Loucy (cell line): ENCODE measurements around the gene KRTAP10-1.

Experiments
- H2AFZ ChIP-seq: fragments of 200-600 bp; sonication (generic); 2 replicates; pipeline ENCODE4 v1.6.0; 2016; ENCODE audit warnings: antibody characterized with exemption, mild to moderate bottlenecking, low read length, moderate library complexity
- H3F3A ChIP-seq: fragments of 200-600 bp; 2 replicates; pipeline ENCODE4 v1.6.0; 2016; ENCODE audit warnings: antibody characterized with exemption, low read depth, mild to moderate bottlenecking
- H3K27me3 ChIP-seq: fragments of 200-600 bp; sonication (generic); 2 replicates; pipeline ENCODE4 v1.6.1; 2014; ENCODE audit warnings: low read length, mild to moderate bottlenecking; ENCODE audit not compliant: insufficient read depth, poor library complexity, severe bottlenecking
- H3K36me3 ChIP-seq: fragments of 200-600 bp; sonication (generic); 2 replicates; pipeline ENCODE4 v1.6.1; 2016; ENCODE audit warnings: low read length; ENCODE audit not compliant: insufficient read depth
- H3K4me1 ChIP-seq: fragments of 200-600 bp; sonication (generic); 2 replicates; pipeline ENCODE4 v1.5.1; 2014; ENCODE audit warnings: low read length, mild to moderate bottlenecking; ENCODE audit not compliant: insufficient read depth, poor library complexity, severe bottlenecking
- H3K4me2 ChIP-seq: fragments of 200-600 bp; sonication (generic); 2 replicates; pipeline ENCODE4 v1.6.0; 2014; ENCODE audit warnings: antibody characterized with exemption, low read length, low read depth, mild to moderate bottlenecking; ENCODE audit not compliant: poor library complexity, severe bottlenecking
- H3K4me3 ChIP-seq: fragments of 200-600 bp; sonication (generic); 2 replicates; pipeline ENCODE4 v1.5.1; 2014; ENCODE audit warnings: low read length, mild to moderate bottlenecking, mixed read lengths; ENCODE audit not compliant: poor library complexity, severe bottlenecking
- H3K79me2 ChIP-seq: fragments of 200-600 bp; sonication (generic); 2 replicates; pipeline ENCODE4 v1.6.1; 2014; ENCODE audit warnings: low read length; ENCODE audit not compliant: insufficient read depth
- H3K9ac ChIP-seq: fragments of 200-600 bp; sonication (generic); 2 replicates; pipeline ENCODE4 v1.6.0; 2014; ENCODE audit warnings: mild to moderate bottlenecking, low read depth, low read length, moderate library complexity; ENCODE audit not compliant: poor library complexity, severe bottlenecking
- H3K9me2 ChIP-seq: fragments of 200-600 bp; sonication (generic); replicated peaks from 2 replicates; pipeline ENCODE4 v1.6.1; 2016; ENCODE audit warnings: low read depth, low read length, mixed read lengths
- H3K9me3 ChIP-seq: fragments of 200-600 bp; sonication (generic); 2 replicates; pipeline ENCODE4 v1.6.1; 2014; ENCODE audit warnings: mild to moderate bottlenecking, antibody characterized with exemption, low read length, low read depth; ENCODE audit not compliant: insufficient read depth
- H4K20me1 ChIP-seq: fragments of 200-600 bp; sonication (generic); 2 replicates; pipeline ENCODE4 v1.6.0; 2014; ENCODE audit warnings: antibody characterized with exemption, low read length, mild to moderate bottlenecking; ENCODE audit not compliant: insufficient read depth, poor library complexity, severe bottlenecking
- EZH2phosphoT487 ChIP-seq: fragments of 200-600 bp; IDR thresholded peaks from 2 replicates; pipeline ENCODE4 v1.6.1; 2018; ENCODE audit warnings: antibody characterized with exemption, mild to moderate bottlenecking, moderate library complexity, borderline replicate concordance
- TF ChIP-seq, protein P1 (sequence below): fragments of 200-600 bp; sonication (generic); conservative IDR thresholded peaks from 2 replicates; pipeline ENCODE4 v1.5.1; 2014; ENCODE audit warnings: mild to moderate bottlenecking, antibody characterized with exemption, low read length

The KRTAP10-1 gene

DNA sequence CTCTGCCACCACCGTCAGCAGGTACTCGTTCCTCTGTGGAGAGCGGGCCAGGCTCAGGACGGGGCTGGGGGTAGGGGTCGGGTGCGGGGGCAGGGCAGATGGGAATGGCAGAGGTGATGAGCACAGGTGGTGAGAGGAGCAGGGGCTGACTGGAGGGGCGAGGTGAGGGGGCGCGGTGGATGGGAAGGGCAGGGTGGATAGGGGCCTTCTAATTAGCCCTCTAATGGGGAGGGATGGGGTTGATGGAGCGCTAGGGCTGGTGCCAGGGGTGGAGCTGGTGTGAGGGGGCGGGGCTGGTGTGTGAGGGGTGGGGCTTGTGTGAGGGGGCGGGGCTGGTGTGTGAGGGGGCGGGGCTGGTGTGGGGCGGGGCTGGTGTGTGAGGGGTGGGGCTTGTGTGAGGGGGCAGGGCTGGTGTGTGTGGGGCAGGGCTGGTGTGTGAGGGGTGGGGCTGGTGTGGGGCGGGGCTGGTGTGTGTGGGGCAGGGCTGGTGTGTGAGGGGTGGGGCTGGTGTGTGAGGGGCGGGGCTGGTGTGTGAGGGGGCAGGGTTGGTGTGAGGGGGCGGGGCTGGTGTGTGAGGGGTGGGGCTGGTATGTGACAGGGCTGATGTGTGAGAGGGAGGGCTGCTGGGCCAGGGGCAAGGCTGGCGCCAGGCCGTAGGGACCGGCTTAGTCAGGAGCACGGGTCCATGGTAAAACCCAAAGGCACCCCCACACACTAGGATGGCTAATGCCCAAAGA is 5.9 kb downstream of the KRTAP10-1 start:
- no peaks in the 10 kb centered on the region for H3F3A ChIP-seq
- TF ChIP-seq, protein P1, sequence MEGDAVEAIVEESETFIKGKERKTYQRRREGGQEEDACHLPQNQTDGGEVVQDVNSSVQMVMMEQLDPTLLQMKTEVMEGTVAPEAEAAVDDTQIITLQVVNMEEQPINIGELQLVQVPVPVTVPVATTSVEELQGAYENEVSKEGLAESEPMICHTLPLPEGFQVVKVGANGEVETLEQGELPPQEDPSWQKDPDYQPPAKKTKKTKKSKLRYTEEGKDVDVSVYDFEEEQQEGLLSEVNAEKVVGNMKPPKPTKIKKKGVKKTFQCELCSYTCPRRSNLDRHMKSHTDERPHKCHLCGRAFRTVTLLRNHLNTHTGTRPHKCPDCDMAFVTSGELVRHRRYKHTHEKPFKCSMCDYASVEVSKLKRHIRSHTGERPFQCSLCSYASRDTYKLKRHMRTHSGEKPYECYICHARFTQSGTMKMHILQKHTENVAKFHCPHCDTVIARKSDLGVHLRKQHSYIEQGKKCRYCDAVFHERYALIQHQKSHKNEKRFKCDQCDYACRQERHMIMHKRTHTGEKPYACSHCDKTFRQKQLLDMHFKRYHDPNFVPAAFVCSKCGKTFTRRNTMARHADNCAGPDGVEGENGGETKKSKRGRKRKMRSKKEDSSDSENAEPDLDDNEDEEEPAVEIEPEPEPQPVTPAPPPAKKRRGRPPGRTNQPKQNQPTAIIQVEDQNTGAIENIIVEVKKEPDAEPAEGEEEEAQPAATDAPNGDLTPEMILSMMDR, result no peak
- TF ChIP-seq EZH2phosphoT487, result no peak
- no peaks in the 10 kb centered on the region for H3K36me3 ChIP-seq
- H3K4me1 ChIP-seq, result no peaks in the 10 kb centered on the region
- no peak overlapping the region for H3K4me3 ChIP-seq
- no peak overlapping the region for H2AFZ ChIP-seq
- H3K79me2 ChIP-seq, result no peaks in the 10 kb centered on the region
- H4K20me1 ChIP-seq, result no peaks in the 10 kb centered on the region
- H3K9ac ChIP-seq, result no peak overlapping the region
- no peak overlapping the region for H3K4me2 ChIP-seq
- no peaks in the 10 kb centered on the region; the same call in 1 of the 2 replicates for H3K9me3 ChIP-seq
- H3K9me2 ChIP-seq, result no peaks in the 10 kb centered on the region
- H3K27me3 ChIP-seq, result no peaks in the 10 kb centered on the region

DNA sequence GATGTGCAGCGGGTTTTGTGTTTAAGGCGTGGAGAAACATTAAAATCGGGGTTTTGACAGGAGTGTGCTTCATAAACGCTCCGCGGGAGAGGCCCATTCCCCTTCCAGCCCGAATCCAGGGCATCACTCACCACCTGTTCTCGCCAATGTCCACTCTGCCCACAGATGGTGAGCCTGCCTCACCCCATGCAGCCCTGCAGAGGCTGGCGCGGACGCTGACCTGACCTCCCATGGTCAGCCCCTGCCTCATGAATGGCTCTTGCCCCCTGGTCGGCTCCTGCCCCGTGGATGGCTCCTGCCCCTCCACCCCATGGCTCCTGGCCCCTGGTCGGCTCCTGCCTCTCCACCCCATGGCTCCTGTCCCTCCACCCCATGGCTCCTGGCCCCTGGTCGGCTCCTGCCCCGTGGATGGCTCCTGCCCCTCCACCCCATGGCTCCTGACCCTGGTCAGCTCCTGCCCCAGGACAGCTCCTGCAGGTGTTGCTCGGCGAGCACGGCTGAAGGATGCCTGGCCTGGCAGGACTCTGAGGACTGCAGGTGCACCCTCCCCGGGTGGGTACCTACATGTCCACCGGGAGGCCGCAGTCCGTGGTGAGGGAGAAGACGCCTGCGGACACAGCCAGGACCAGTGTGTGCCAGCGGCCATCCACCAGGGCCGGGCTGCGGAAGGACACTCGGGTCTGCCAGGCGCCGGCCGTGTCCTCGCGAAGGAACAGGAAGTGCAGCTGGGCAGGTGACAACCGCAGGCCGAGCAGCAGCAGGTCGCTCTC is 6.7 kb downstream of the KRTAP10-1 start:
- no peak overlapping the region for H3K4me2 ChIP-seq
- no peak overlapping the region for H3K9ac ChIP-seq
- no peak for TF ChIP-seq EZH2phosphoT487
- TF ChIP-seq, protein P1, result no peak
- no peaks in the 10 kb centered on the region for H4K20me1 ChIP-seq
- H3K9me2 ChIP-seq, result no peaks in the 10 kb centered on the region
- no peak overlapping the region for H3K4me3 ChIP-seq
- no peaks in the 10 kb centered on the region for H3F3A ChIP-seq
- no peaks in the 10 kb centered on the region; the same call in 1 of the 2 replicates for H3K9me3 ChIP-seq
- H2AFZ ChIP-seq, result no peak overlapping the region
- no peaks in the 10 kb centered on the region for H3K36me3 ChIP-seq
- H3K27me3 ChIP-seq, result no peaks in the 10 kb centered on the region
- no peaks in the 10 kb centered on the region for H3K79me2 ChIP-seq
- no peaks in the 10 kb centered on the region for H3K4me1 ChIP-seq

DNA sequence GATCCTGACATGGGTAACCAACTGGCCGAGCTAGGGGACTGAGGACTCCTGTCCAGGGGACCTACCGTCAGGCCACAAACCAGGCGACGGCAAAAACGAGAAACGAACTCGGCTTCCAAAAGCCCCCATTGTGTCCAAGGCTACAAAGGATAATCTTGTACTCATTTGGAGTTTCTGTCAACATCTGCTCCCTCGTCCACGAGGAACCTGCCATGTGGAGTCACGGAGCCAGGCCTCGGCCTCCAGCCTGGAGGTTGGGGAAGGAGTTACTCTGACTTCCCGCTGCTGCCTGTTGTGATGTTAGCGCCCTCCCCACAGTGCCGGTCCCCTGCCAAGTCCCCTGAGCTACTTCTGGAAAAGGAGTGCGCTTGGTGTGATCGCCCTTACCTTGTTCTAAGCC is 7.3 kb downstream of the KRTAP10-1 start:
- H3K9me2 ChIP-seq, result no peaks in the 10 kb centered on the region
- no peak overlapping the region for H3K4me3 ChIP-seq
- H3K9me3 ChIP-seq, result no peaks in the 10 kb centered on the region; the same call in 1 of the 2 replicates
- no peaks in the 10 kb centered on the region for H3F3A ChIP-seq
- no peak overlapping the region for H3K9ac ChIP-seq
- H3K27me3 ChIP-seq, result no peaks in the 10 kb centered on the region
- H3K4me2 ChIP-seq, result no peak overlapping the region
- H2AFZ ChIP-seq, result no peak overlapping the region
- no peaks in the 10 kb centered on the region for H4K20me1 ChIP-seq
- no peak for TF ChIP-seq EZH2phosphoT487
- TF ChIP-seq, protein P1, result no peak
- H3K79me2 ChIP-seq, result no peaks in the 10 kb centered on the region
- H3K36me3 ChIP-seq, result no peaks in the 10 kb centered on the region
- H3K4me1 ChIP-seq, result no peaks in the 10 kb centered on the region
